ENCODE data around the gene HAVCR2.

GRCh38 chr5:157107508-157107907 is 1.3 kb downstream of the HAVCR2 start:
- TF ChIP-seq CTCF (IDR thresholded peaks at IDR 0.05) (no peak), EP300 (IDR thresholded peaks at IDR 0.05) (no peak), POLR2A (IDR thresholded peaks at IDR 0.05) (no peak)
